K562 (cell line): ENCODE data around the gene KIF26B. TPM values are rescaled to one million over a fixed set of nuclear protein-coding genes. Genes with fewer than 3 reads are reported as not detected.

Experiments used
- ASH1L ChIP-seq: fragments of 450-650 bp; IDR thresholded peaks from 2 replicates; pipeline ENCODE4 v1.6.1; 2018; ENCODE audit warnings: borderline replicate concordance, mild to moderate bottlenecking, low read depth; ENCODE audit not compliant: partially characterized antibody
- ATF1 ChIP-seq, 2 experiments: fragments of 450-650 bp in 1 of 2; IDR thresholded peaks; 2 replicates each; pipeline ENCODE4 v1.6.1; 2016; ENCODE audit warnings: missing compliant biosample characterization in 1 of 2, missing genetic modification characterization in 1 of 2
- BCOR ChIP-seq: fragments of 450-650 bp; IDR thresholded peaks from 2 replicates; pipeline ENCODE4 v1.6.1; 2016
- FIP1L1 ChIP-seq: fragments of 200-400 bp; formaldehyde crosslinking; IDR thresholded peaks from 2 replicates; pipeline ENCODE4 v1.6.1; 2018; ENCODE audit warnings: mild to moderate bottlenecking, low read depth, low read length; ENCODE audit not compliant: poor library complexity, severe bottlenecking
- FOXJ2 ChIP-seq: fragments of 200-800 bp; sonication (Bioruptor generic); IDR thresholded peaks from 2 replicates; pipeline ENCODE4 v1.6.1; 2016; ENCODE audit warnings: missing genetic modification characterization, missing compliant biosample characterization
- FOXO4 ChIP-seq: fragments of 450-650 bp; formaldehyde crosslinking; IDR thresholded peaks from 2 replicates; pipeline ENCODE4 v1.4.0; 2020; ENCODE audit warnings: mild to moderate bottlenecking, moderate library complexity
- HDAC2 ChIP-seq: fragments of 450-650 bp; IDR thresholded peaks from 2 replicates; pipeline ENCODE4 v1.6.1; 2016; ENCODE audit warnings: mild to moderate bottlenecking
- L3MBTL2 ChIP-seq: fragments of 450-650 bp; IDR thresholded peaks from 2 replicates; pipeline ENCODE4 v1.6.1; 2016; ENCODE audit warnings: mild to moderate bottlenecking, moderate library complexity
- MIER1 ChIP-seq: fragments of 450-650 bp; IDR thresholded peaks from 2 replicates; pipeline ENCODE4 v1.6.1; 2016; ENCODE audit warnings: antibody characterized with exemption, mild to moderate bottlenecking, low read depth
- MYC ChIP-seq, 2 experiments: fragments of 250-450 bp in 1 of 2; sonication (Bioruptor Pico) in 1 of 2; IDR thresholded peaks; 2 replicates each; pipeline versions ENCODE4 v1.5.1 to v1.6.1; 2012 to 2021; ENCODE audit warnings: low read depth in 2 of 2, borderline replicate concordance in 1 of 2, improper control_type of control experiment in 1 of 2, low read length in 1 of 2, mild to moderate bottlenecking in 1 of 2, moderate library complexity in 1 of 2
- MYNN ChIP-seq, 2 experiments: sonication (generic); formaldehyde crosslinking in 1 of 2; IDR thresholded peaks; 2 replicates each; pipeline versions ENCODE4 v1.5.0 to v1.6.1; 2016 to 2020; ENCODE audit warnings: antibody characterized with exemption in 1 of 2, missing genetic modification reagents in 1 of 2
- NCOA6 ChIP-seq: fragments of 450-650 bp; IDR thresholded peaks from 2 replicates; pipeline ENCODE4 v1.6.1; 2017; ENCODE audit warnings: mild to moderate bottlenecking
- POLR2H ChIP-seq: IDR thresholded peaks from 2 replicates; pipeline ENCODE4 v1.6.1; 2016; ENCODE audit warnings: missing genetic modification characterization, low read depth, mild to moderate bottlenecking, control low read depth, missing compliant biosample characterization, moderate library complexity
- PRDM10 ChIP-seq: fragments of 450-650 bp; IDR thresholded peaks from 2 replicates; pipeline ENCODE4 v1.6.1; 2018; ENCODE audit not compliant: partially characterized antibody
- PREB ChIP-seq: sonication (generic); formaldehyde crosslinking; IDR thresholded peaks from 2 replicates; pipeline ENCODE4 v1.8.1; 2023; ENCODE audit warnings: mild to moderate bottlenecking, missing genetic modification reagents
- PTRF ChIP-seq: fragments of 450-650 bp; IDR thresholded peaks from 2 replicates; pipeline ENCODE4 v1.6.1; 2016; ENCODE audit warnings: mild to moderate bottlenecking, missing genetic modification characterization, missing compliant biosample characterization
- RBFOX2 ChIP-seq: fragments of 200-400 bp; formaldehyde crosslinking; IDR thresholded peaks from 2 replicates; pipeline ENCODE4 v1.6.1; 2017; ENCODE audit warnings: low read depth, mild to moderate bottlenecking, low read length, moderate library complexity
- TAF7 ChIP-seq: fragments of 450-650 bp; IDR thresholded peaks from 2 replicates; pipeline ENCODE4 v1.6.1; 2016; ENCODE audit warnings: missing genetic modification characterization, missing compliant biosample characterization
- TBP ChIP-seq: optimal IDR thresholded peaks from 2 replicates; pipeline ENCODE3; 2011; ENCODE audit warnings: low read depth, low read length, improper control_type of control experiment
- YY1 ChIP-seq, 3 experiments: IDR thresholded peaks; 2 replicates each; pipeline ENCODE4 v1.6.1; 2011; ENCODE audit warnings: low read length in 2 of 3, mild to moderate bottlenecking in 2 of 3, moderate library complexity in 2 of 3, borderline replicate concordance in 1 of 3, control low read depth in 1 of 3, low read depth in 1 of 3; ENCODE audit not compliant: insufficient read depth in 3 of 3, insufficient replicate concordance in 2 of 3, control insufficient read depth in 1 of 3, insufficient read length in 1 of 3; ENCODE audit errors: extremely low read depth in 1 of 3
- ZFP36 ChIP-seq: fragments of 150-350 bp; IDR thresholded peaks from 2 replicates; pipeline ENCODE4 v1.6.1; 2018; ENCODE audit warnings: low read length, low read depth; ENCODE audit not compliant: partially characterized antibody
- polyA plus RNA-seq, 8 experiments: library from polyadenylated mRNA; depleted of rRNA in 4 of 8; stranded (reverse) in 5 of 8; unstranded in 3 of 8; fragments of >200 nt; fragmentation: Nextera tagmentation in 2 of 8; fragmentation: Illumina TruSeq in 1 of 8; extraction: Ambion mirVana in 2 of 8; extraction: Trizol in 1 of 8; gene quantifications; 2 replicates each; pipeline versions ENCODE4 v1.2.1 to v1.2.3, GENCODE V29; 2011 to 2014; ENCODE audit warnings: inconsistent platforms in 1 of 8, missing spikeins in 1 of 8
- total RNA-seq, 7 experiments: library from RNA; depleted of rRNA in 6 of 7; stranded (reverse); fragments of >200 nt in 6 of 7; fragmentation: Illumina TruSeq in 2 of 7; extraction: Trizol in 2 of 7; gene quantifications; 2 replicates each; pipeline versions ENCODE4 v1.2.1 to v1.2.3, GENCODE V29; 2011 to 2021; ENCODE audit warnings: low replicate concordance in 1 of 7

The KIF26B gene
- total and polyA plus RNA-seq, 9 of the 15 experiments (the other 6 are each of a cell fraction or from before 2014, with no cell fraction given) = 0.02 to 0.08 (median 0.03) TPM; not detected in 6

DNA sequence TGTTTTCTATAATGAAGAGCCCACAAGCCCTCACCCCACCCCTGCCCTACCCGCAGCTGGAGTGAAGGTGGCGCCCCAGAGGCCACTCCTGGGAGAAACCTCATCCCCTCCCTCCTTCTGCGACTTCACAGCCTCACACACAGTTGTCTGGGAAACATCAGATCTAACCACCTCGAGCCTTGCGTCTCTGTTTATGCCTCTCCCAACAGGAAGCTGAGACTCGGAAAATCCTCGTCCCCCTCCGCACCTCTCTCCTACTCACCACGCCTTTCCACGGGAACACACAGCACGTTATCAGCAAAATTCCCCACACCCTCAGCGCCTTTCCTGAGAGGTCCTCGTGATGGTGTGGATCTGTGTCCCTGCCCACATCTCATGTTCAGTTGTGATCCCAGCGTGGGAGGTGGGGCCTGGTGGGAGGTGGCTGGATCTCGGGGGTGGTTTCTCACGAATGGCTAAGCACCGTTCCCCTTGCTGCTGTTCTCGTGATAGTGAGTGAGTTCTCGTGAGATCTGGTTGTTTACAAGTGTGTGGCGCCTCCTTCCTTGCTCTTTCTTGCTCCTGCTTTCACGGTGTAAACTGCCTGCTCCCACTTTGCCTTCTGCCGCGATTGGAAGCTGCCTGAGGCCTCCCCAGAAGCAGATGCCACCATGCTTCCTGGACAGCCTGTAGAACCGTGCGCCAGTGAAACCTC, 190.6 kb downstream of the KIF26B start (continued):
- TF ChIP-seq PRDM10 (no peak), MYC (IDR thresholded peaks at IDR 0.05; ENCODE audit: low read depth, low read length) (peak; percentile 33; the same call in 1 of the 2 replicates), MYC (CRISPR knock-in tag; IDR thresholded peaks at IDR 0.05; ENCODE audit: borderline replicate concordance, low read depth) (no peak), FOXO4 (no peak), ZFP36 (no peak), MIER1 (no peak), ASH1L (no peak), MYNN (IDR thresholded peaks at IDR 0.05) (no peak), MYNN (CRISPR knock-in tag; IDR thresholded peaks at IDR 0.05) (no peak), FOXJ2 (tag) (no peak), NCOA6 (no peak), YY1 (IDR thresholded peaks at IDR 0.05; ENCODE audit: borderline replicate concordance in 1 of 3, control insufficient read depth in 1 of 3, extremely low read depth in 1 of 3, insufficient read depth in 3 of 3, insufficient read length in 1 of 3, insufficient replicate concordance in 2 of 3, low read depth in 1 of 3, low read length in 2 of 3) (no peak), POLR2H (tag) (peak; percentile 57; the same call in 1 of the 2 replicates), PREB (CRISPR knock-in tag) (peak; percentile 77; the same call in 1 of the 2 replicates), PTRF (no peak), TAF7 (tag) (peak; percentile 93), FIP1L1 (no peak), ATF1 (CRISPR knock-in tag; IDR thresholded peaks at IDR 0.05) (no peak), ATF1 (tag; IDR thresholded peaks at IDR 0.05) (peak; percentile 24; the same call in 1 of the 2 replicates), BCOR (no peak), HDAC2 (peak; percentile 68; the same call in 1 of the 2 replicates), L3MBTL2 (peak; percentile 97), RBFOX2 (peak; percentile 74), TBP (peak; percentile 76)
